Mucosa of descending colon (tissue), 3 donors: Measurements from ENCODE around the gene KRT3. TPM values are rescaled to one million over a fixed set of nuclear protein-coding genes. Genes with fewer than 3 reads are reported as not detected.

ENCODE experiments used
- ATAC-seq: fragments of 200-7000 bp; cut with Tn5 transposase; one replicate; pipeline ENCODE4 v1.9.1; 2020; ENCODE audit warnings: mild to moderate bottlenecking, moderate library complexity
- DNase-seq, 3 donors: peaks; one replicate each; pipeline ENCODE4 v3.0.0-alpha.2; 2020
- H3K36me3 ChIP-seq: fragments of 200-600 bp; one replicate; pipeline ENCODE4 v1.8.0; 2021; ENCODE audit warnings: low read depth, mild to moderate bottlenecking
- H3K4me1 ChIP-seq: fragments of 200-600 bp; one replicate; pipeline ENCODE4 v1.8.0; 2021; ENCODE audit warnings: low read depth, mild to moderate bottlenecking
- H3K4me3 ChIP-seq: fragments of 200-600 bp; one replicate; pipeline ENCODE4 v1.8.0; 2021; ENCODE audit warnings: mild to moderate bottlenecking
- H3K9me3 ChIP-seq: fragments of 200-600 bp; one replicate; pipeline ENCODE4 v1.8.0; 2021; ENCODE audit warnings: mild to moderate bottlenecking
- CTCF ChIP-seq: fragments of 200-600 bp; IDR thresholded peaks from one replicate; pipeline ENCODE4 v1.8.0; 2022; ENCODE audit warnings: antibody characterized with exemption, mild to moderate bottlenecking
- intact Hi-C, 2 donors: fragments of 100-400 bp; cut with DNase I in 1 of 2; cut with micrococcal nuclease in 1 of 2; formaldehyde crosslinking; loops; one replicate each; pipeline versions ENCODE4 v1.11.0 to v1.11.1; 2022; cut with DNase I, micrococcal nuclease
- total RNA-seq, 3 donors: library from RNA; stranded (reverse); fragmentation: NEBNext Ultra II Directional in 2 of 3; extraction: Animal tissue kit (Norgen Biotek cat#: 25700) in 2 of 3; gene quantifications; one replicate each; pipeline versions ENCODE4 v1.2.1 to v1.2.4, GENCODE V29; 2021 to 2023
- donor health status: DM: no; HTN: no; CAD: no; lungs with moderate emphysema.
- donor health status: DM: no; HTN: no; CAD: no.
- donor health status: DM: no; HTN: yes; CAD: no.

KRT3 gene
- total RNA-seq, 3 donors from 2014 or later: not detected

GRCh38 chr12:52805739-52806138 is 9.8 kb upstream of the KRT3 start:
- no peak for TF ChIP-seq CTCF
- Histone ChIP-seq H3K9me3 (no peaks in the 10 kb centered on the region), H3K4me1 (peaks cover 2% of the 10 kb centered on the region), H3K36me3 (no peaks in the 10 kb centered on the region), H3K4me3 (no peak overlapping the region)
- intact Hi-C loops: no loop called here
- no peak for ATAC-seq
- DNase-seq: no peak

- intact Hi-C loops: no loop called here
- Histone ChIP-seq H3K4me1 (peaks cover 8% of the 10 kb centered on the region), H3K9me3 (no peaks in the 10 kb centered on the region), H3K36me3 (no peaks in the 10 kb centered on the region), H3K4me3 (no peak overlapping the region)
- DNase-seq (no peak), ATAC-seq (no peak)
- TF ChIP-seq CTCF: no peak
Measured at GRCh38 chr12:52805000-52805399, 9.1 kb upstream of the KRT3 start.

GRCh38 chr12:52802442-52802841 is 6.5 kb upstream of the KRT3 start:
- H3K4me1 ChIP-seq: peaks cover 8% of the 10 kb centered on the region
- TF ChIP-seq CTCF: no peak
- no peak overlapping the region for H3K4me3 ChIP-seq
- ATAC-seq: no peak
- DNase-seq: no peak
- intact Hi-C loops: no loop called here
- no peaks in the 10 kb centered on the region for H3K36me3 ChIP-seq
- H3K9me3 ChIP-seq: no peaks in the 10 kb centered on the region

GRCh38 chr12:52801773-52802172 is 5.9 kb upstream of the KRT3 start:
- no peak overlapping the region for H3K4me3 ChIP-seq
- peak; percentile 36 for ATAC-seq
- intact Hi-C loops: no loop called here

GRCh38 chr12:52800259-52800917 is 4.5 kb upstream of the KRT3 start:
- Histone ChIP-seq H3K4me3 (no peak overlapping the region), H3K36me3 (no peaks in the 10 kb centered on the region), H3K9me3 (no peaks in the 10 kb centered on the region), H3K4me1 (peaks cover 8% of the 10 kb centered on the region)
- intact Hi-C loops: no loop called here
- TF ChIP-seq CTCF: no peak
- peak in 1 of 3 donors; percentile 32 for DNase-seq
- ATAC-seq: no peak

More at GRCh38 chr12:52801773-52802172, 5.9 kb upstream of the KRT3 start:
- no peak for TF ChIP-seq CTCF
- Histone ChIP-seq H3K9me3 (no peaks in the 10 kb centered on the region), H3K36me3 (no peaks in the 10 kb centered on the region), H3K4me1 (peaks cover 8% of the 10 kb centered on the region)
- DNase-seq: no peak
